Calu3 (cell line): ENCODE measurements around the gene HLA-F. TPM values are rescaled to one million over a fixed set of nuclear protein-coding genes. Genes with fewer than 3 reads are reported as not detected.

Source experiments
- BruUV-seq: library from RNA; stranded (reverse); fragments of 400-500 nt; replicated peaks from 2 replicates; lab custom pipeline; 2021; lab: Mats Ljungman, UMichigan
- CTCF ChIA-PET: fragments of 300-600 bp; sonication (Branson Sonifier 250); formaldehyde crosslinking; loops from one replicate; lab custom pipeline; 2022; ENCODE audit warnings: antibody characterized with exemption; lab: Charles Lee
- DNase-seq: peaks from one replicate; pipeline ENCODE4 v3.0.0; 2022
- H3K27ac Mint-ChIP-seq: one replicate; pipeline ENCODE4 v1.8.0; 2022; ENCODE audit warnings: mixed read lengths; ENCODE audit not compliant: unreplicated experiment
- H3K27me3 Mint-ChIP-seq: one replicate; pipeline ENCODE4 v1.8.0; 2022; ENCODE audit warnings: mixed read lengths; ENCODE audit not compliant: unreplicated experiment
- H3K36me3 Mint-ChIP-seq: one replicate; pipeline ENCODE4 v1.8.0; 2022; ENCODE audit warnings: mild to moderate bottlenecking, moderate library complexity, mixed read lengths; ENCODE audit not compliant: insufficient read depth, unreplicated experiment
- H3K4me1 Mint-ChIP-seq: one replicate; pipeline ENCODE4 v1.8.0; 2022; ENCODE audit warnings: mild to moderate bottlenecking, low read depth, mixed read lengths; ENCODE audit not compliant: unreplicated experiment
- H3K4me3 Mint-ChIP-seq: one replicate; pipeline ENCODE4 v1.8.0; 2022; ENCODE audit warnings: mild to moderate bottlenecking, low read depth, moderate library complexity, mixed read lengths; ENCODE audit not compliant: unreplicated experiment
- H3K9me3 Mint-ChIP-seq: one replicate; pipeline ENCODE4 v1.8.0; 2022; ENCODE audit warnings: low read depth, mixed read lengths; ENCODE audit not compliant: unreplicated experiment
- intact Hi-C: fragments of 100-400 bp; cut with micrococcal nuclease; formaldehyde crosslinking; loops from one replicate; pipeline ENCODE4 v1.10.0; 2022; ENCODE audit not compliant: unreplicated experiment
- total RNA-seq: library from RNA; stranded (reverse); gene quantifications from 2 replicates; pipeline ENCODE4 v1.2.3, GENCODE V29; 2022
- TF ChIP-seq, protein P1 (sequence below): fragments of 200-600 bp; IDR thresholded peaks from one replicate; pipeline ENCODE4 v1.8.0; 2022; ENCODE audit warnings: antibody characterized with exemption; ENCODE audit not compliant: unreplicated experiment

The HLA-F gene
- total RNA-seq, 1 experiment from 2014 or later, result 57.9 TPM

DNA sequence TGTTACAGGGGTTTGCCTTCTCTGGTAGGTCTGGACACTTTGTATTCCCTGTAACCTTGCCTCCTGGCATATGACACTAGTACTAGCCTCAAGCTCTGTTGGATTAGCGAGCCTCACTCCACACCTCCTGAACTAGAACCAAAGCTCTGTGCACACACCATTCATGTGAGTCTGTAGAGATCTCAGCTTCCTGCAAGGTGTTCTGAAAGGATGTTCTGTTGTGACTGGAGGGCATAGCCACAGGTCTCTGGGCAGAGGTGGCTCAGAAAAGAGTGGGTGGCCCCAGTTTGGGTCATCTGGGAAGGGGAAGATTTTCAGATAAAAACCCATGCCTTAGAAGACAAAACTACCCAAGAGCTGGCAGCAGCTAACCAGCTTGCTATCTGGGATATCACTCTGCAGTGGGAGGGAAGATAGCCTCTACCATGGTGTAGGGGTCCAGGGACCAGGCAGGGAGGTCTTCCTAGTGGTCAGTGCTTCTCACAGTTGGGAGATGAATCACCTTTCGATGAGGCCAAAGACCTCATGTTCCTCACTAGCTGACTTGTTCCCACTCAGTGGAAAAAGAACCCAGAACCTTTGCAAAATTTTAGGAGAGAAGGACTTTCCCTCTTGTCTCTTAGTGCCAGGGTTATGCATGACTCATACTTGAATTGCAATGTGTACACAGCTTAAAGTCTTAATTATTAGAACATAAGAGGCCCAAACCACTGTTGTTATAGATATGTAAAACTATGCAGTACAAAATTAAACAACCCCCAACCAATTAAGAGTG, 41.4 kb downstream of the HLA-F start:
- Mint-ChIP-seq H3K4me3 (no peak overlapping the region), H3K36me3 (no peaks in the 10 kb centered on the region), H3K4me1 (peaks cover 24% of the 10 kb centered on the region), H3K27ac (no peak overlapping the region), H3K9me3 (no peaks in the 10 kb centered on the region), H3K27me3 (peaks cover 45% of the 10 kb centered on the region)
- TF ChIP-seq, protein P1, sequence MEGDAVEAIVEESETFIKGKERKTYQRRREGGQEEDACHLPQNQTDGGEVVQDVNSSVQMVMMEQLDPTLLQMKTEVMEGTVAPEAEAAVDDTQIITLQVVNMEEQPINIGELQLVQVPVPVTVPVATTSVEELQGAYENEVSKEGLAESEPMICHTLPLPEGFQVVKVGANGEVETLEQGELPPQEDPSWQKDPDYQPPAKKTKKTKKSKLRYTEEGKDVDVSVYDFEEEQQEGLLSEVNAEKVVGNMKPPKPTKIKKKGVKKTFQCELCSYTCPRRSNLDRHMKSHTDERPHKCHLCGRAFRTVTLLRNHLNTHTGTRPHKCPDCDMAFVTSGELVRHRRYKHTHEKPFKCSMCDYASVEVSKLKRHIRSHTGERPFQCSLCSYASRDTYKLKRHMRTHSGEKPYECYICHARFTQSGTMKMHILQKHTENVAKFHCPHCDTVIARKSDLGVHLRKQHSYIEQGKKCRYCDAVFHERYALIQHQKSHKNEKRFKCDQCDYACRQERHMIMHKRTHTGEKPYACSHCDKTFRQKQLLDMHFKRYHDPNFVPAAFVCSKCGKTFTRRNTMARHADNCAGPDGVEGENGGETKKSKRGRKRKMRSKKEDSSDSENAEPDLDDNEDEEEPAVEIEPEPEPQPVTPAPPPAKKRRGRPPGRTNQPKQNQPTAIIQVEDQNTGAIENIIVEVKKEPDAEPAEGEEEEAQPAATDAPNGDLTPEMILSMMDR, result no peak
- CTCF ChIA-PET, result interaction anchor here (0.7 to 0.8 kb wide), 2 partner anchors 68 to 448 kb away, joined by 3 read pairs; partner anchors contain the start of gene TRIM26
- no TSS peak for BruUV-seq
- intact Hi-C loops, result no loop called here
- DNase-seq, result no peak

GRCh38 chr6:29769336-29769735, 46.1 kb downstream of the HLA-F start:
- CTCF ChIA-PET, result no interaction called here
- Mint-ChIP-seq H3K27me3 (peaks cover 46% of the 10 kb centered on the region), H3K27ac (no peak overlapping the region), H3K4me3 (no peak overlapping the region), H3K36me3 (no peaks in the 10 kb centered on the region), H3K4me1 (peaks cover 5% of the 10 kb centered on the region), H3K9me3 (no peaks in the 10 kb centered on the region)
- no peak for DNase-seq
- TF ChIP-seq, protein P1, result no peak
- BruUV-seq, result no TSS peak
- intact Hi-C loops, result no loop called here

DNA sequence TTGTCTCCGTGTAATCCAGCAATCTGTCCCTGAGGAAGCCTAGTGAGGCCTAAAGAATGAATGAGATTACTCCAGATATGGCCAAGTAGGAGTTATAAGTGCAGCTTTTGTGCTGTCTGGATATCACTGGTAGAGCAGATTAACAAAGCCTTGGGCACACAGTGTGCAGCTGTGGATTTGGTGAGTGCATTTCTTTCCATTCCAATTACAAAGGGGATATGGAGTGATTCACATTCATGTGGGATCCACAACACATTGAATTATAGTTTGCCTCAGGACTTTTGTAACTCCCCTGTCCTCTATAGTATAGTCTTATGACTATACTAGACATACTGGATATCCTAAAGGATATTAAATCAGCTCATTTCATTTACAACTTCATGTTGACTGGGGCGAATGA, 47.1 kb downstream of the HLA-F start:
- no peaks in the 10 kb centered on the region for H3K9me3 Mint-ChIP-seq
- H3K36me3 Mint-ChIP-seq, result no peaks in the 10 kb centered on the region
- no peaks in the 10 kb centered on the region for H3K4me1 Mint-ChIP-seq
- no peak overlapping the region for H3K27ac Mint-ChIP-seq
- no peak overlapping the region for H3K4me3 Mint-ChIP-seq
- BruUV-seq, result no TSS peak
- CTCF ChIA-PET, result no interaction called here
- DNase-seq, result no peak
- intact Hi-C loops, result no loop called here
- peaks cover 46% of the 10 kb centered on the region for H3K27me3 Mint-ChIP-seq
- TF ChIP-seq, protein P1, result no peak

DNA sequence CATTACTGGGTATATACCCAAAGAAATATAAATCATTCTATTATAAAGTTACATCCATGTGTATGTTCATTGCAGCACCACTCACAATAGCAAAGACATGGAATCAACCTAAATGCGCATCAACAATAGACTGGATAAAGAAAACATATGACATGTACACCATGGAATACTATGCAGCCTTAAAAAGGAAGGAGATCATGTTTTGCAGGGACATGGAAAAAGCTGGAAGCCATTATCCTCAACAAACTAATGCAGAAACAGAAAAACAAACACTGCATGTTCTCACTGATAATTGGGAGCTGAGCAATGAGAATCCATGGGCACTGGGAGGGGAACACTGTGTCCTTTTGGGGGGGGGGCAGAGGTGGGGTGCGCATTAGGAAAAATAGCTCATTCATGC, 53.5 kb downstream of the HLA-F start:
- no peak for DNase-seq
- H3K36me3 Mint-ChIP-seq, result no peaks in the 10 kb centered on the region
- no peak overlapping the region for H3K4me3 Mint-ChIP-seq
- H3K27me3 Mint-ChIP-seq, result peaks cover 56% of the 10 kb centered on the region
- TF ChIP-seq, protein P1, result no peak
- intact Hi-C loops, result no loop called here
- H3K9me3 Mint-ChIP-seq, result peaks cover 4% of the 10 kb centered on the region
- H3K27ac Mint-ChIP-seq, result no peak overlapping the region
- no TSS peak for BruUV-seq
- no peaks in the 10 kb centered on the region for H3K4me1 Mint-ChIP-seq
- CTCF ChIA-PET, result no interaction called here

Other genes starting within 250 kb of the HLA-F start
- not detected in 2 replicates for gene MAS1L, start 235.5 kb upstream of the HLA-F start, total RNA-seq
- 74.0 and 82.8 TPM in 2 replicates for gene UBD, start 163.7 kb upstream of the HLA-F start, total RNA-seq
- gene OR2H2, start 138.3 kb upstream of the HLA-F start, total RNA-seq, result not detected in 2 replicates
- 35.3 and 42.2 TPM in 2 replicates for gene GABBR1, start 90.3 kb upstream of the HLA-F start, total RNA-seq
- not detected in 2 replicates for gene MOG, start 66.3 kb upstream of the HLA-F start, total RNA-seq
- 0.83 TPM in 1 of 2 replicates, not detected in the other for gene ZFP57, start 42.3 kb upstream of the HLA-F start, total RNA-seq
- 0.45 and 1.5 TPM in 2 replicates for gene HLA-G, start 104.4 kb downstream of the HLA-F start, total RNA-seq
- gene HLA-A, start 219.1 kb downstream of the HLA-F start, total RNA-seq, result 451 and 963 TPM in 2 replicates